Smooth muscle cell (in vitro differentiated cells): ENCODE results near the gene SMC6. TPM values are rescaled to one million over a fixed set of nuclear protein-coding genes. Genes with fewer than 3 reads are reported as not detected.

Experiments used
- DNase-seq: peaks from one replicate; lab custom pipeline; 2025; ENCODE audit not compliant: unreplicated experiment; lab: John Stamatoyannopoulos, UW
- H2AFZ ChIP-seq: fragments of 200-600 bp; sonication (generic); 2 replicates; pipeline ENCODE4 v1.6.0; 2016; ENCODE audit warnings: antibody characterized with exemption, low read depth, mild to moderate bottlenecking
- H3F3A ChIP-seq: fragments of 200-600 bp; sonication (generic); 2 replicates; pipeline ENCODE4 v1.6.0; 2017; ENCODE audit warnings: antibody characterized with exemption, low read depth
- H3K27ac ChIP-seq: fragments of 200-600 bp; sonication (generic); 2 replicates; pipeline ENCODE4 v1.5.1; 2016; ENCODE audit warnings: low read depth, mild to moderate bottlenecking
- H3K27me3 ChIP-seq: fragments of 200-600 bp; sonication (generic); 2 replicates; pipeline ENCODE4 v1.6.1; 2016; ENCODE audit warnings: low read depth, mild to moderate bottlenecking
- H3K36me3 ChIP-seq: fragments of 200-600 bp; sonication (generic); 2 replicates; pipeline ENCODE4 v1.5.1; 2016; ENCODE audit warnings: low read depth
- H3K4me1 ChIP-seq: fragments of 200-600 bp; sonication (generic); 2 replicates; pipeline ENCODE4 v1.5.1; 2016; ENCODE audit warnings: low read depth
- H3K4me2 ChIP-seq: fragments of 200-600 bp; sonication (generic); 2 replicates; pipeline ENCODE4 v1.6.0; 2016; ENCODE audit warnings: mild to moderate bottlenecking
- H3K4me3 ChIP-seq: fragments of 200-600 bp; sonication (generic); 2 replicates; pipeline ENCODE4 v1.5.1; 2016; ENCODE audit warnings: mild to moderate bottlenecking
- H3K79me2 ChIP-seq: fragments of 200-600 bp; sonication (generic); 2 replicates; pipeline ENCODE4 v1.6.0; 2016; ENCODE audit warnings: low read depth, mild to moderate bottlenecking
- H3K9ac ChIP-seq: fragments of 200-600 bp; sonication (generic); 2 replicates; pipeline ENCODE4 v1.6.0; 2016; ENCODE audit warnings: low read depth
- H3K9me3 ChIP-seq: fragments of 200-600 bp; sonication (generic); replicated peaks from 2 replicates; pipeline ENCODE4 v1.5.1; 2016; ENCODE audit warnings: low read depth
- H4K20me1 ChIP-seq: fragments of 200-600 bp; sonication (generic); 2 replicates; pipeline ENCODE4 v1.6.0; 2016; ENCODE audit warnings: low read depth
- CTCF ChIP-seq: fragments of 200-600 bp; sonication (generic); IDR thresholded peaks from 2 replicates; pipeline ENCODE4 v1.5.1; 2017; ENCODE audit warnings: borderline replicate concordance, mild to moderate bottlenecking, antibody characterized with exemption; ENCODE audit not compliant: insufficient read depth, poor library complexity, severe bottlenecking
- WGBS: methylation state at CpG from one replicate; pipeline ENCODE4 v1.1.7; 2016; ENCODE audit warnings: low lambda C conversion rate; 5-methylcytosine and 5-hydroxymethylcytosine counted together
- polyA plus RNA-seq: library from polyadenylated mRNA; unstranded; fragments of >200 nt; fragmentation: Nextera tagmentation; extraction: Ambion mirVana; gene quantifications from 2 replicates; pipeline ENCODE4 v1.2.1, GENCODE V29; 2016
- total RNA-seq: library from RNA; depleted of rRNA; stranded (reverse); fragments of >200 nt; gene quantifications from 2 replicates; pipeline ENCODE4 v1.2.3, GENCODE V29; 2014

Gene SMC6
- total and polyA plus RNA-seq, 2 experiments from 2014 or later = 11.2 to 18.1 TPM

GRCh38 chr2:17616405-17616804 lies 137.2 kb downstream of the SMC6 start:
- peaks cover 5% of the 10 kb centered on the region for H3K4me1 ChIP-seq
- H3K36me3 ChIP-seq = no peaks in the 10 kb centered on the region
- DNase-seq = no peak
- no peak overlapping the region for H3K4me3 ChIP-seq
- WGBS = 95% methylated on average over 1 of the region's 1 CpG
- H3K27me3 ChIP-seq = no peaks in the 10 kb centered on the region
- H3K9me3 ChIP-seq = no peaks in the 10 kb centered on the region
- H3F3A ChIP-seq = no peaks in the 10 kb centered on the region
- no peak for TF ChIP-seq CTCF
- H3K79me2 ChIP-seq = no peaks in the 10 kb centered on the region
- no peak overlapping the region for H2AFZ ChIP-seq
- no peak overlapping the region for H3K27ac ChIP-seq
- no peaks in the 10 kb centered on the region for H4K20me1 ChIP-seq
- no peak overlapping the region for H3K9ac ChIP-seq
- no peak overlapping the region for H3K4me2 ChIP-seq

- no peaks in the 10 kb centered on the region for H3K27me3 ChIP-seq
- H3K36me3 ChIP-seq = no peaks in the 10 kb centered on the region
- H3K27ac ChIP-seq = no peak overlapping the region
- H3K9ac ChIP-seq = no peak overlapping the region
- H3K4me1 ChIP-seq = peaks cover 5% of the 10 kb centered on the region
- no peak overlapping the region for H2AFZ ChIP-seq
- H3K9me3 ChIP-seq = no peaks in the 10 kb centered on the region
- no peak for DNase-seq
- 96% methylated on average over 1 of the region's 1 CpG for WGBS
- H3F3A ChIP-seq = no peaks in the 10 kb centered on the region
- H4K20me1 ChIP-seq = no peaks in the 10 kb centered on the region
- H3K4me2 ChIP-seq = no peak overlapping the region
- no peaks in the 10 kb centered on the region for H3K79me2 ChIP-seq
- no peak overlapping the region for H3K4me3 ChIP-seq
- no peak for TF ChIP-seq CTCF
These were observed 137.8 kb downstream of the SMC6 start for GRCh38 chr2:17615728-17616351.

- Histone ChIP-seq H3F3A (no peaks in the 10 kb centered on the region), H3K9me3 (no peaks in the 10 kb centered on the region), H3K79me2 (no peaks in the 10 kb centered on the region), H3K9ac (no peak overlapping the region), H3K27me3 (no peaks in the 10 kb centered on the region), H2AFZ (no peak overlapping the region), H4K20me1 (no peaks in the 10 kb centered on the region), H3K4me3 (no peak overlapping the region), H3K36me3 (no peaks in the 10 kb centered on the region), H3K27ac (no peak overlapping the region), H3K4me1 (peaks cover 2% of the 10 kb centered on the region), H3K4me2 (no peak overlapping the region)
- TF ChIP-seq CTCF = no peak
- WGBS = 86% methylated on average over 1 of the region's 1 CpG
- no peak for DNase-seq
These were observed 138.5 kb downstream of the SMC6 start for GRCh38 chr2:17615147-17615546.
